Measurements from ENCODE around the gene PRPF31.
A peak's percentile ranks its signal among the peaks of the same experiment; 100 is the strongest.

Gene PRPF31

DNA sequence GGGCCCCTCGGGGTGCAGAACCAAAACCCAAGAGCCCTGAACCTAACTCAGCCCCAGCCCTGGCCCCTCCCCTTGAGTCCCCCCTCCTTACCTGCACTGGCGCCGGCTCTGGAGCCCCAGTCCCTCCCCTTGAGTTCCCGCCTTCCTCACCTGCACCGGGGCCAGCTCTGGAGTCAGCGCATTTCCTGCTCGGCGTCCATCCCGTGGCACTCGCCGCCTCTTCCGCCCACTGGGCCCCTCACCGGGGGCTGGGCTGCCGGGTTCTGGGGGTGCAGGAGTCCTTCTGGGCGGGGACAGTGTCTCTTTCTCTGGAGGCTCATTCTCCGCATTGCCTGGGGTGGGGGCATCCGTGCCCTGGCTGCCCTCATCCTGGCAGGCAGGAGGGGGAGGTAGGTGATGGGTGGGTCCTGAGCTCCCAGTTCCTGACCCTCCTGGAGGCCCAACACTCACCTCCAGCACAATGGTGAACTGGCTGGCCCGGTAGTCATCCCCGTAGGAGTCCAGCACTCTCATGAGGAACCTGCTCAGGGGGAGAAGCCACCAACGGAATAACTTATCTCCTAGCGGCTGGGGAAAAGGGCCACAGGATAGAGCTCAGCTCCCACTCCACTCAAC lies 7.6 kb upstream of the PRPF31 start:
- FAIRE-seq: no peak

DNA sequence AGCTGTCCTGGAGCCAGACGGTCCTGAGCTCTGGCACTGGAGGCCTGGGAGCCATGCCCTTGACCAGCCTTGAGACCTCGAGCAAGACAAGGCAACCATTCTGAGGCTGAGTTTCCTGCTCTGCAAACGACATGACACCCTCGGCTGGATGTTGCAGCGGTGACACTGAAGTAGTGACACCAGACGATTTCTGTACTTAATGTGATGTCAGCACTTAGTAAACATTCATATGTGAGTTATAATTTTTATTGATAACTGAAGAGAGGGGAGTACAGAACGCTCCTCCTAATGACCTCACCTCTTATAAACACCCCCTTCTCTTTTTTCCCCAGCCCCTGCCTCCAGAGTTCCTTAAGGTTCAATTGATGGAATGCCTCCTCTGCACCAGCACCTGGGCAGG lies 7.1 kb upstream of the PRPF31 start:
- FAIRE-seq: no peak

DNA sequence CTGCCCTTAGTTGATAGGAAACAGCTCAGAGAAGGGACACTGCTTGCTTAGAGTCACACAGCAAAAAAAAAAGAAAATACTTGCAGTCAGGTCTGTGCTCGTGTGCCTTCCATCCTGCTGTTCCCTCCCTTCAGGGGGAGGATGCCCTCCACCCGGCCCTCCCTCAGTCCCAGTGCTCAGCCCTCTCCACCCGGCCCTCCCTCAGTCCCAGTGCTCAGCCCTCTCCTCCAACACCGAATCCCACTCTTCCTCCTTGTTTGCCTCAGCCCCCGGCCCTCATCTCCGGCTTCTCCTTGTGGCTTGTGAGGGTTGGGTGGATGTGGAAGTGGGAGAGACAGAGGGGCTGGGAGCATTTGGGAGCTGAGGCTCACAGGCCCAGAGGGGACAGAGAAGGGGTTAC lies 5.9 kb upstream of the PRPF31 start:
- FAIRE-seq: no peak

DNA sequence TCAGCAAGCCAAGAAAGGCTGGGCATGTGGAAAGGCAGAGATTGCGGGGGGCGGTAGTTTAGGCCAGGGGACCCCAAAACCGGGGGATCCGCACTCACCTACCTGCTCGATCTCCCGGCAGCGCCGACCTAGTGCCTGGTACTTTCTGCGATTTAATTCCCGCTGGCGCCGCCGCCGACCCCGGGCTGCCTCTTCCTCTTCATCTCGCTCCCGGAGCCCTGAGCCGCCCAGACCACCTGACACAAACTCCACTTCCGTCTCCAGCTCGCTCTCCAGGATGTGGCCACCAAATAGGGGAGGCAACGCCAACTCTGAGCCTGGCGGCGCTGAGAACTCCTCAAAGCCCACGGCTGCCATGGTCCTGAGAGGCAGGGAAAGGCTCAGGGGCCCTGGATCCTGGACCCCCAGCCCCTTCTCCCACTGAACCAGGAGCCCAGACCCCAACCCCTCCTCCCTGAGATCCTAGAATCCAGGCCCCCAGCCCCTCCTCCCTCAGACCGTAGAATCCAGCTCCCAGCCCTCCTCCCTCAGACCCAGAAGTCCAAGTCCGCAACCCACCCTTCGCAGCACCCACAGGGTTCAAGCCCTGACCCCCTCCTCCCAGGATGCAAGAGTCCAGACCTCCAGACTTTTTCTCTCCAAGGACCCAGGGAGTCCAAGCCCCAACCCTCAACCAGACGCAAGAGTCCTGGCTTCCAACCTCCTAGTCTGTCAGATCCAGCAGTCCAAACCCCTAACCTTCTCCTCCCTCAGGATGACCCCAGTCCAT lies 1.0 kb upstream of the PRPF31 start:
- FAIRE-seq: no peak

DNA sequence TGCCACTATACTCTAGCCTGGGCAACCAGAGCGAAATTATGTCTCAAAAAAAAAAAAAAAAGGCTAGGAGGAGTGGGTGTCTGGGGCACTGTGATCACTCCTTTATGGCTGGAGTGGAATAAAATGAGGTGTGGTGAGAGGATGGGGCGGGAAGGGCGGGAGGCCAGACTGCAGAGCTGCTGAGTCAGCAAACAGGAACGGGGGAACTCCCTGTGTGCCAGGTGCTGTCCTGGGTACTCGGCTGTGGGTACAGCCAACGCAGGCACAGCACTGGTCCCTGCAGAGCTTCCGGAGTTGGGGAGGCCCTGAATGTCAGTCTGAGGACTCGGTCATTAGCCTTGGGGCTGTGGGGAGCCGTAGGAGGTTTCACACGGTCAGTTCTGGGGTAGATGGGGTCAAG lies 5.7 kb downstream of the PRPF31 start:
- FAIRE-seq: no peak

DNA sequence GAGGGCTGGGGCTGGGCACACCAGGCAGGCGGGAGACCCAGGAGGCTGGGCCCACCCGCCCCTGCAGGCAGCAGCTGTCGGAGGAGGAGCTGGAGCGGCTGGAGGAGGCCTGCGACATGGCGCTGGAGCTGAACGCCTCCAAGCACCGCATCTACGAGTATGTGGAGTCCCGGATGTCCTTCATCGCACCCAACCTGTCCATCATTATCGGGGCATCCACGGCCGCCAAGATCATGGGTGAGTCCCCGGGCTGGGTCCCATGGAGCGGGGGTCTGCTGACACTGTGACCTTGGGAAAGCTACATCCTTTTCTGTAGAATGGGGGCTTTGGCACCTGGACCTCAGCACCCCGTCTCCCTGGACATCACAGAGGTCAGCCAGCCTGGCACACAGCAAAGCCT lies 8.1 kb downstream of the PRPF31 start:
- no peak for FAIRE-seq

DNA sequence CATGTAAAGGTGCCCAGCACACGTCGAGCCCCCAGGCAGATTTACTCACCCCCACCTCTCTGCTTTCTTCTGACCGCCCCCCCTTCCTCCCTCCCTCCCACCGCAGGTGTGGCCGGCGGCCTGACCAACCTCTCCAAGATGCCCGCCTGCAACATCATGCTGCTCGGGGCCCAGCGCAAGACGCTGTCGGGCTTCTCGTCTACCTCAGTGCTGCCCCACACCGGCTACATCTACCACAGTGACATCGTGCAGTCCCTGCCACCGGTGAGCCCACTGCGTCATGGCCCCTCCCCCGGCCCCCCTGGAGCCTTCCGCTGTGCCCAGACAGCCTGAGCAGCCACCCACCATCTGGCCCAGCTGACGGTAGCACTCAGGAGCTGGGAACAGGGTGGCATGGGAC lies 8.8 kb downstream of the PRPF31 start:
- no peak for FAIRE-seq

DNA sequence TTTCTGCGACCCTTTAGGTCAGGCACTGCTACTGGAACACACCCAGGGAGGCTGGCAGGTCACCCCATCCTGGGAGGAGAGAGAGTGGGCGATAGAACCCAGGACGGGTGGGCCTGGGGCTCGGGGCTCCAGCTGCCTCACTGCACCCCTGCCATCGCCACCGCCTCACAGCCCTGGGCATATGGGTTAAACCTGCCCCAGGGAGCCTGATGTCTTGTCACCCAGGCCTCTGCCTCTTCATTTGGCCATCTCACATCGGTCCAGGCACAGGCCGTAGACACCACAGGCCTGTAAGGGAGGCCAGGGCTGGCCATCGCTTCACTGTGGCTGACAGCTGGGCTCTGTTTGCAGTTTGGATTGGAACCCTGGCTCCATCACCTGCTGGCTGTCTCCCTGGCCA lies 10.2 kb downstream of the PRPF31 start:
- FAIRE-seq: no peak

DNA sequence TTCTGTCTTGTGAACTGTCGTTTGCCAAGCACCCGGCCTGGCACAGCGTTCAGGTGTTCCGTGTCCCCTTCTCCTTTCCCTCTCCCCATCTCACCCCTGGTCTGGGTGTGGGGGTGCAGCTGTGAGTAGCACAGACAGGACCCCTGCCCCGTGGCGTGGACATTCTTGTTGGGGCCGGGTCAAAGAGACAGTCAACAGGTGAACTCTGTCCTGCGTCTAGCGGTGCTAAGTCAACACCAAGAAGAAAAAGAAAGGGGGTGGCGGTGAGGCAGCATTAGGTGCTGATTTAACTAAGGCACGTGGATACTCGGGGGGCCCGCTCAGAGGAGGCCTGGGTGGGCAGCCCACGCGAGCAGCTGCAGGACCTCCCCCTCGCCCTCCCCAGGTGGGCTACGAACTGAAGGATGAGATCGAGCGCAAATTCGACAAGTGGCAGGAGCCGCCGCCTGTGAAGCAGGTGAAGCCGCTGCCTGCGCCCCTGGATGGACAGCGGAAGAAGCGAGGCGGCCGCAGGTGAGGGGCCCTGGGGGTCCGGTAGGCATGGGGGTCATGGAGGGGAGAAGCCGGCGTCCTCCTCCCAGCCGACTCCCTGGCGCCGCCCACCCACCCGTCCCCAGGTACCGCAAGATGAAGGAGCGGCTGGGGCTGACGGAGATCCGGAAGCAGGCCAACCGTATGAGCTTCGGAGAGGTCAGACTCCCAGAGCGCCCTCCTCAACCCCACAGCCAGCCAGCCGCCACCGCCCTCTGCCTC lies 12.3 kb downstream of the PRPF31 start:
- no peak for FAIRE-seq

DNA sequence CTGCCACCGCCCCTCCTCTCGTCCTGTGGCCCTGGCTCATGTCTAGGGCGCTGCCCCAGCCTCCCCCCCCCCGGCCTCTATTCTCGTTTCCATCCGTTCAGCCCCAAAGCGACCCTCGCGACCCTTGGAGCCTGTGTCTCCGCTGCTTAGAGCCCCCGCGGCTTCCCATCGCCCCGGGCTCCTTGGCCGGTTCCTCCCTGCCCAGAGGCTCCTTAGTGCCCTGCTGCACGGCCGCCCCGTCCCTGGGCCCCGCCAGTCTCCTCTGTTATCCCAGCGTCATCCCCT lies 12.8 kb downstream of the PRPF31 start:
- no peak for FAIRE-seq

DNA sequence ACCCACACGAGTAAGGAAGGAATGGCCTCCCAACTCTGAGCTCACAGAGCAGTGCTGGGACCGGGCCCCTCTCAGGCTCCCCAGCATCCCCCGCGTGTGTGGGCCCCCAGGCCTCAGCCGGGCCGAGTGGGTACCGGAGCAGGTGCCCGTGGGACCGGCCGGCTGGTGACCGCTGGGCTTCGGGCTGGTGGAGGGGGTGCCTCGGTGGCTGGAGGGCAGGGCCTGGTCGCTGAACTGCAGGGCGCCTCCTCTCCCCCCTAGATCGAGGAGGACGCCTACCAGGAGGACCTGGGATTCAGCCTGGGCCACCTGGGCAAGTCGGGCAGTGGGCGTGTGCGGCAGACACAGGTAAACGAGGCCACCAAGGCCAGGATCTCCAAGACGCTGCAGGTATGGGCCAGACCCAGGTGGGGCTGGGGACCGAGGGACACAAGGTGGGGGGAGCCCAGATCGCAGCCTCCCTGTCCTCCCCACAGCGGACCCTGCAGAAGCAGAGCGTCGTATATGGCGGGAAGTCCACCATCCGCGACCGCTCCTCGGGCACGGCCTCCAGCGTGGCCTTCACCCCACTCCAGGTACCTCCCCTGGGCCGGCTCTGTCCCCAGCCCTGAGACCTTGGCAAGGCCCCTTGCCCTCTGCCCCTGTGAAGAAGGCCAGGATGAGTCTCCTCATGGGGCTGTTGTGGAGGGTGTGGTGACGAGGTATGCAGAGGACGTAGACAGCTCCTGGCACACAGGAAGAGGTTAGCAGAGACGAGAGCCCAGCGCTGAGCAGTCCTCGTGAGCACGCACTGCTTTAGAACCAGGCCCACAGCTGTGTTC lies 13.5 kb downstream of the PRPF31 start:
- FAIRE-seq: no peak

DNA sequence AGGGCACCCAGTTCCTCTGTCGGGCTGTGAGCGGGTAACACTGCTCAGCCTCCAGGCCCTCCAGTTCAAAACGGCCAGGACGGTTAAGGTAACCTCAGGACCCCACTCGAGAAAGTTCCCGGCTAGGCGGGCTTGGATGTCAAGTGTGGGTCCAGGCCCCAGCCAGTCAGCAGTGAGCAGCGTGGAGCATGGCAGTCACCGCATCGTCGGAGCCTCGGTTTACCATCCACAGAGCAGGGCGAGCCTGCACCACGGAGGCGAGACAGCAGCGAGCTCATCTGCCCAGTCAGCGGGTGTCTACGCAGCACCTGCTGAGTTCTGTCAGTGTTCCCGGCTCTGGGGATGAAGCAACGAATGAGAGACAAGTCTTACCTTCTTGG lies 14.1 kb downstream of the PRPF31 start:
- FAIRE-seq: no peak

DNA sequence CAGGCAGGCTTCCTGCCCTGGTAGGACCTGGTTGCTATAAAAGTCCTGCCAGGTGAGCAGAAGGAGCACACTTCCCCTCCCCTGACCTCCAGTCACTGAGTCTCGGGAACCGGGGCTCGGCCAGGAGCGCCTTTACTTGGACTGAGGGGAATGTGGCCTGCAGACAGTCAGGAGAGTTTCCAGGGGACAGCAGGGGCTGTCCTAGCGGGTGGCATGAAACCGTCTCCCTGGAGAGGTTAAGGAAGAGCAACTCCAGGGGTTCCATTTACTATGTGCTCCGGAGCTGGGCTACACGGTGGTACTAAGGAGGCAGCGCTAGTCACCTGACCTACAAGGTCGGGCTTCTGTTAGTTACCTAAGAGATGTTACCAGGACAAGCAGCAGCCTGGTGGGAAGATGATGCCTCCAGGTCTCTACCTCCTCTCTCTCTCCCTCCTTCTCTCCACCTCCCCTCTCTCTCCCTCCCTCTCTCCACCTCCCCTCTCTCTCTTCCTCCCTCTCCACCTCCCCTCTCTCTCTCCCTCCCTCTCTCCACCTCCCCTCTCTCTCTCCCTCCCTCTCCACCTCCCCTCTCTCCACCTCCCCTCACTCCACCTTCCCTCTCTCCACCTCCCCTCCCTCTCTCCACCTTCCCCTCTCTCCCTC lies 17.9 kb downstream of the PRPF31 start:
- FAIRE-seq: no peak

DNA sequence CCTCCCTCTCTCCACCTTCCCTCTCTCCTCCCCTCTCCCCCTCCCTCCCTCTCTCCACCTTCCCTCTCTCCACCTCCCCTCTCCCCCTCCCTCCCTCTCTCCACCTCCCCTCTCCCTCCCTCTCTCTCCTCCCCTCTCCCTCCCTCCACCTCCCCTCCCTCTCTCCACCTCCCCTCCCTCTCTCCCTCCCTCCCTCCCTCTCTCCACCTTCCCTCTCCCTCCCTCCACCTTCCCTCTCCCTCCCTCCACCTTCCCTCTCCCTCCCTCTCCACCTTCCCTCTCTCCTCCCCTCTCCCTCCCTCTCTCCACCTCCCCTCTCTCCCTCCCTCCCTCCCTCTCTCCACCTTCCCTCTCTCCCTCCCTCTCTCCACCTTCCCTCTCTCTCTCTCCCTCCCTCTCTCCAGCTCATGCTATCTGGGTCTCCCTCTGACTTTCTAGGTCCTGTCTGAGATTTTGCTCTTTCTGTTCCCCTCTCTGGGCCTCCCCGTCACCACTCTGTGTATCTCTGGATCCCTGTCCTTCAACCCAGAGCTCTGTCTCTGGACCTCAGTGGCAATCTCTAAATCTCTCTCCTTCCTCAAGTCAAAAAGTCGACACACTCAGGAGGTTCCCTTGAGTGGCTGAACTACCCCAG lies 18.5 kb downstream of the PRPF31 start:
- no peak for FAIRE-seq

DNA sequence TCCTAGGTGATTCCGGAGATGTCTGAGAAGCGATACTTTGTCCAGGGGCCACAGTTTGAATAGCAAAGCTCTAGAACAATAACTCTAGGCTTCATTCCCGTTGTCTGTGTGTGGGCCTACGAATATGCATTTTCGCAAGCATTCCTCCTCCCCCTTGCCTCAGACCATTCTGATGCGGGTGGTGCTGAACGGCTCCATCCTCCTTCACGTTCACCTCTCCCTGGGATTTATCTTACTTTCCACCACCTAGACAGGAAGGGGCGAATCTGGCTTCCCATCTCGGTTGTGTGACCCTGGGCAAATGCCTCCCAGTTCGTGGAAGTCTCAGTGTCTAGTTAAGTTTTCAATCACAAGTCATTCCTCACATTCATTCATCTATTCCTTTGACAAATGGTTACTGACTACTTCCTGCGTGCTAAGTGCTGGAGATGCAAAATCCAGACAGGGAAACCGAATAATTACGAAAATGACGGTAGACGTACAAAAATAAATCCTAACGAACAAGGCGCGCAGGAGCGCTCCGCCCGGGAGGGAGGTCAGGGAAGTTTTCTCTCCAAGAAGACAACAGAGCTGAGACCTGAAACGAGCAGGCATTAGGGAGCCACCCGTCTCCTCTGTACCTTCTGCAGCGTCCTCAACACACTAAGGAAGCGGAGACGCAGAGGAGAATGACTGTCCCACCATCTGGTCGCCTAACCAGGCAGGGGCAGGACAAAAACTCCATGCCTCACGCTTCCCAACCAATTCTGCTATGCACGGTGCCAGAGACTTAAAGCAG lies 20.7 kb downstream of the PRPF31 start:
- FAIRE-seq: no peak

DNA sequence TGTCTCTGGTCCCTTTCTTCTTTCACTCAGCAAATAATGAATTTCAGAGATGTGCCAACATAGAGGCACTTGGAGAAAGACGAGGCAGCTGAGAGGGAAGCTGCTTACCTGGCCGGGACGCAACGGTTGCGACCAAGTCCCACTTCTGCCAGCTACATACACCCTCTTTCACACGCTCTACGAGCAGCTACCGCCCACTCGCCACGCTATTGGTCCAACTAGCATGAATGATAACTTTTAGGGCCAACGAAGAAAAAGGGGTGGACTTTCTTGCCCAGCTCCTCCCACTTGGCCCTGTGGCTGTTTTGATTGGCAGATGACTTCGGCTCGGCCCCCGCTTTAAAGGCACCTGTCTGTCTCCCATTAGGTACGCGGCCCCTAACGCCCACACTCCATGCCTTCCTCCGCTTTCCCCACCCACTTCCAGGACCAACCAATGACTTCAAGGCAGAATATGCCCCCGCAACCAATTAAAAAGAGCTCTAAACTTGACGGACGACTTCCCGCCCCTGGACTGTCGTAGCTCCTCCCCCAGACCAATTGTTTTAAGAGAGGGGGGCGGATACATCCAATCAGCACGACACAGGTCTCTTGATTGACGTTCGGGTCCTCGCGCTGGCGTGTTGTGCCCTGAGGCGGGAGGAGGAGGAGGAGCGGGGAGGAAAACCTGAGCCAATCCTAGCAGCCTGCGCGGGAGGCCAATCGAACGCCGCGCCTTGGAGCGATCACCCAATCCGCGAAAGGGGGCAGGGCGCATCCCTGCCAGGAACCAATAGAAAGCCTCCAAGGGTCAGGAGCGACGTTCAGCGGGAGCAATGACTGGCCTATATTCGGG lies 21.5 kb downstream of the PRPF31 start:
- peak; percentile 100 for FAIRE-seq

DNA sequence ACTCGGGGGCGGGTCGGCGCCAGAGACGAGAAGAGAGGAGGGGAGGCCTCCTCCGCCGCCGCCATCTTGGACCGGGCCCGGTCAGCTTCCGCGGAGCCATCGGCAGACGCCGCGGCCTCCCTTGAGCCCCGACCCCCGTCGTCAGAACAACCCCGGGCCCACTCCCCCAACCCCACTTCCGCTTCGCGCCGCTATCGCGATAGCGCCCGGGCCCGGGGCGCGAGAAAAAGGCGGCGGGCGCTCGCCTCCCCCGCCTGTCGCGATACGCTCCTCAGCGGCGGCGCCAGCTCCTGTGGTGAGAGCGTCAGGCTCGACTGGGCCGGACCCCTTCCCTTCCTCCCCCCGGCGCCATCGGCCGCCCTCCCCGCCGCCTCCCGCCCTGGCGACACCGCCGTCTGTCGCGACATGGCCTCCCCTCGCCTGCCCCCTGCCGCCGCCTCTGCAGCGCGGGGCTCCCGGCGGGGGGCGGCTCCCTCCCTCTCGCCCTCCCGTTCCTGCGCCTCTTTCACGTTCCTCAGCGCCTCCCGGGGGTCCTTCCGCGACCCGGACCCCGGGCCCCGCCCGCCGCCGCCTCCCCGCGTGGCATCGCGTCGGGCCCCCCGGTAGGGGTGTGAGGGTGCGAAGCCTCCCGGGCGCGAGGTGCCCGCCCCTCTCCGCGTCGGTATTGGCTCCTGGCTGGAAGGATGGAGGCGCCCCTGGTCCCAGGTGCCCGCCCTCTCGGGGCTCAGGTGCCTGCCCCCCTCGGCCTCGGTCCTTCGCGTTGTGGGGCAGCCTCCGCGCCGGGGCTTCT lies 22.3 kb downstream of the PRPF31 start, which contains the start of gene CNOT3:
Gene CNOT3, plus strand, starts transcription at position 64 of the 790 bp plus-strand sequence. CDS start 5,217 bp downstream, outside the sequence.
- FAIRE-seq: no peak

DNA sequence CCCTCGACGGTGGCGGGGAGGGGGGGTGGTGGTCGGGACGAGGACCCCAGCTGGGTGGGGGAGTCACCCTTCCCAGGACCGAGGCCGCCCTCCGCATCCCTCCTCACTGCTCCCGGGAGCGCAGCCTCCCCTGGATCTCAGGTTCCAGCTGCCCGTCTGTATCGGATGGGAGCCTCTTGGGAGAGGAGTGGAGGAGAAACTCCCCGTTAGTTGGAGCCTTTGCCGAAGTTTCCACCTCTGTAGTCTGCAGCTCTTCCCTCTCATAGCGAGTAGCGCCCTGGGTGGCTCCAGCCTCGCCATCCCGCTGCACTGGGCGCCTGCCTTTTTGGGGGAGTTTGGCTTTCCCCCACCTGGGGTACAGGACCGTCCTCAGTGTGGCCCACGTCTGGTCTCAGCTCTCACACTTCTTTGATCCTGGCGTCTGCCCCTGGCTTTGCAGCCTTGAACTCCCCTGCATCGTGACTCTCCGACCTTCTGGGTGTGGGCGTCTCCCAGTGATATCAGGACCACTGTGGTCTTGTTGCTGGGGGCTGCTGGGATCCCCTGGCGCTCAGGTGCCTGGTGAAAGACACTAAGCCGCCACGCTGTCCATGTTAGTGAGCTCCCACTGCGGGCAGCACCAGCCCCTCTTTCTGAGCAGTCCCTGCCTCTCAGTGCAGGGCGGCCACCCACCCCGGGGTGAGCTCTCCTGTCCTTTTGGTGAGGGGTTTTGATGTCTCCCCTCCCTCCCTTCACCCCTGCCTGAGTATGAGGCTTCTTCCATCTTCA lies 23.1 kb downstream of the PRPF31 start:
- FAIRE-seq: no peak

DNA sequence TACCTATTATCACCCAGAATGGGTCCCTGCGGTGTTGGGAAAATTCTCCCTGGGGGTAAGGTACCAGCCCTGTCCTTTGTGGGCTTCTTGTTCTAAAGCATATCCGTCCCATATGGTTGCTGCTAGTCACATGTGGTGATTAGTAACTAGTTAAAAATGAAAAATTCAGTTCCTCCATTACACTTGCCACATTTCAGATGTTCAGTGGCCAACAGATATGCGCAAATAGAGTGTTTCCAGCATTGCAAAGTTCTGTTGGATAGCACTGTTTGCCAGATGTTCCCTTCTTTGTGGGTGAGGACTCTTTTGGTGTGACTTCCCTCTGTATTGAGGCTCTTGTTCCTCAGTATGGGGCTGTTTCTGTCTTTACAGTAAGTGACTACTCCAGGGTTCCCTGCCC lies 25.8 kb downstream of the PRPF31 start:
- FAIRE-seq: no peak
